Spleen (tissue), 11 donors: ENCODE measurements around the gene FERMT1. TPM values are rescaled to one million over a fixed set of nuclear protein-coding genes. Genes with fewer than 3 reads are reported as not detected.

Experiments used
- DNase-seq: peaks from one replicate; pipeline ENCODE4 v3.0.0-alpha.2; 2020
- H3K27ac ChIP-seq, 8 donors: fragments of 200-600 bp; sonication (generic) in 7 of 8; 1 replicate in 4 of 8; 2 replicates in 4 of 8; pipeline versions ENCODE4 v1.5.0 to v1.8.0; 2016 to 2021; ENCODE audit warnings: inconsistent platforms in 4 of 8, mild to moderate bottlenecking in 4 of 8, moderate library complexity in 1 of 8
- H3K27me3 ChIP-seq, 7 donors: fragments of 200-600 bp; sonication (generic) in 6 of 7; replicated peaks in 1 of 7; 1 replicate in 4 of 7; 2 replicates in 3 of 7; pipeline versions ENCODE4 v1.5.0 to v1.8.0; 2016 to 2021; ENCODE audit warnings: inconsistent platforms in 3 of 7, mild to moderate bottlenecking in 1 of 7
- H3K36me3 ChIP-seq, 6 donors: fragments of 200-600 bp; sonication (generic) in 5 of 6; 1 replicate in 4 of 6; 2 replicates in 2 of 6; pipeline versions ENCODE4 v1.5.0 to v1.8.0; 2016 to 2021; ENCODE audit warnings: inconsistent platforms in 2 of 6
- H3K4me1 ChIP-seq, 6 donors: fragments of 200-600 bp; sonication (generic) in 5 of 6; 1 replicate in 3 of 6; 2 replicates in 3 of 6; pipeline versions ENCODE4 v1.5.0 to v1.8.0; 2016 to 2021; ENCODE audit warnings: inconsistent platforms in 3 of 6
- H3K4me3 ChIP-seq, 8 donors: fragments of 200-600 bp; sonication (generic) in 7 of 8; 1 replicate in 4 of 8; 2 replicates in 4 of 8; pipeline versions ENCODE4 v1.5.0 to v1.8.0; 2016 to 2021; ENCODE audit warnings: inconsistent platforms in 4 of 8, mild to moderate bottlenecking in 4 of 8, moderate library complexity in 2 of 8
- H3K9me3 ChIP-seq, 8 donors: fragments of 200-600 bp; sonication (generic) in 7 of 8; 1 replicate in 4 of 8; 2 replicates in 4 of 8; pipeline versions ENCODE4 v1.5.0 to v1.8.0; 2016 to 2021; ENCODE audit warnings: inconsistent platforms in 4 of 8
- POLR2A ChIP-seq, 3 donors: fragments of 450-650 bp; IDR thresholded peaks; one replicate each; pipeline ENCODE4 v1.5.1; 2017; ENCODE audit warnings: antibody characterized with exemption in 3 of 3, mild to moderate bottlenecking in 1 of 3
- POLR2AphosphoS5 ChIP-seq, 3 donors: sonication (generic); formaldehyde crosslinking; IDR thresholded peaks; one replicate each; pipeline ENCODE4 v1.5.1; 2017; ENCODE audit warnings: antibody characterized with exemption in 3 of 3
- WGBS, 5 donors: extraction: QIAGEN DNeasy Blood & Tissue Kit in 3 of 5; methylation state at CpG; one replicate each; pipeline versions ENCODE4 v1.1.5 to v1.1.7; 2013 to 2018; 5-methylcytosine and 5-hydroxymethylcytosine counted together
- intact Hi-C: fragments of 100-400 bp; cut with DNase I; formaldehyde crosslinking; loops from one replicate; pipeline ENCODE4 v1.15.0; 2023; ENCODE audit warnings: low total_unique reads
- polyA plus RNA-seq, 3 donors: library from polyadenylated mRNA; stranded (reverse); fragments of 200-250 nt; gene quantifications; one replicate each; pipeline ENCODE4 v1.2.1, GENCODE V29; 2013
- total RNA-seq, 7 donors: library from RNA; depleted of rRNA in 3 of 7; stranded (reverse); fragments of >200 nt in 3 of 7; fragmentation: NEBNext Ultra II Directional in 4 of 7; extraction: Animal tissue kit (Norgen Biotek cat#: 25700) in 4 of 7; gene quantifications; one replicate each; pipeline versions ENCODE4 v1.1.0 to v1.2.1, GENCODE V29; 2016 to 2021
- TF ChIP-seq, protein P1 (sequence below), 11 experiments: fragments of 200-600 bp in 7 of 11; fragments of 450-650 bp in 4 of 11; sonication (generic) in 4 of 11; IDR thresholded peaks in 8 of 11; conservative IDR thresholded peaks in 3 of 11; 1 replicate in 7 of 11; 2 replicates in 4 of 11; pipeline versions ENCODE4 v1.4.0 to v1.8.0; 2016 to 2021; ENCODE audit warnings: antibody characterized with exemption in 11 of 11, inconsistent platforms in 4 of 11, mild to moderate bottlenecking in 1 of 11
- donor health status: healthy with polysubstance abuse.
- donor health status: DM: no; HTN: no; CAD: no; lungs with moderate emphysema.
- donor health status: DM: no; HTN: no; CAD: no.
- donor health status: Bipolar disorder and iron deficiency.
- donor health status: healthy.
- donor health status: DM: no; HTN: no; CAD: no.
- donor health status: DM: yes; HTN: yes; CAD: no.

FERMT1 gene
- total and polyA plus RNA-seq, 10 donors: 0.06 to 1.3 (median 0.33) TPM

DNA sequence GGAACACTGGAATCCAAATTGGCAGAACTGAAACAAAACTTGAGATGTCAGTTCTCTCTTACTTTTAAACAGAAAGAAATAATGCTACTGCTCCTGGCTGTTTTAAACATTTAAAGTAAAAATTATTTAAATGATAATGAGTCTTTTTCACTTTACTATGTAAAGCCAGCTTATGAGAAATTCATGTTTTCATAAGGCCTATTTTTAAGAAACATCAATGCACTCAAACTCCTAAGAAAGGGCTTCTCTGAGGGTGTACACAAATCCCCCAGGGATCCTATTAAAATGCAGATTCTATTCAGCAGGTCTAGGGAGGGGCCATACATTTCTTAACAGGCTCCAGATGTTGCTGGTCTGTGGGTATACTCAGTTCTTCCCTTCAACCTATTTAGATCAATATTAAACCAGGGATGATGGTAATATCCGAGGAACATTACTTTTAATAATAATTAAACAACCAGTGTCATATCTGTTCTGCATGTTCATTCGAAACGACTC, 2.3 kb downstream of the FERMT1 start:
- H3K27me3 ChIP-seq: peaks cover 0 to 61% (median 27%) of the 10 kb centered on the region in 7 donors
- peaks cover 0 to 5% (median under 1%) of the 10 kb centered on the region in 8 donors for H3K9me3 ChIP-seq
- H3K4me1 ChIP-seq: peaks cover 0 to 18% (median 14%) of the 10 kb centered on the region in 6 donors
- TF ChIP-seq, protein P1, sequence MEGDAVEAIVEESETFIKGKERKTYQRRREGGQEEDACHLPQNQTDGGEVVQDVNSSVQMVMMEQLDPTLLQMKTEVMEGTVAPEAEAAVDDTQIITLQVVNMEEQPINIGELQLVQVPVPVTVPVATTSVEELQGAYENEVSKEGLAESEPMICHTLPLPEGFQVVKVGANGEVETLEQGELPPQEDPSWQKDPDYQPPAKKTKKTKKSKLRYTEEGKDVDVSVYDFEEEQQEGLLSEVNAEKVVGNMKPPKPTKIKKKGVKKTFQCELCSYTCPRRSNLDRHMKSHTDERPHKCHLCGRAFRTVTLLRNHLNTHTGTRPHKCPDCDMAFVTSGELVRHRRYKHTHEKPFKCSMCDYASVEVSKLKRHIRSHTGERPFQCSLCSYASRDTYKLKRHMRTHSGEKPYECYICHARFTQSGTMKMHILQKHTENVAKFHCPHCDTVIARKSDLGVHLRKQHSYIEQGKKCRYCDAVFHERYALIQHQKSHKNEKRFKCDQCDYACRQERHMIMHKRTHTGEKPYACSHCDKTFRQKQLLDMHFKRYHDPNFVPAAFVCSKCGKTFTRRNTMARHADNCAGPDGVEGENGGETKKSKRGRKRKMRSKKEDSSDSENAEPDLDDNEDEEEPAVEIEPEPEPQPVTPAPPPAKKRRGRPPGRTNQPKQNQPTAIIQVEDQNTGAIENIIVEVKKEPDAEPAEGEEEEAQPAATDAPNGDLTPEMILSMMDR (IDR thresholded peaks at IDR 0.05 in 8 of 11, conservative IDR thresholded peaks at IDR 0.05 in 3 of 11): no peak
- TF ChIP-seq POLR2A (IDR thresholded peaks at IDR 0.05) (no peak), POLR2AphosphoS5 (IDR thresholded peaks at IDR 0.05) (no peak)
- no peak overlapping the region for H3K4me3 ChIP-seq
- WGBS, 5 donors: 85 to 95% (median 89%) methylated on average over 3 of the region's 3 CpGs
- intact Hi-C loops: no loop called here
- H3K27ac ChIP-seq: no peak overlapping the region
- H3K36me3 ChIP-seq: no peaks in the 10 kb centered on the region
- DNase-seq: no peak

DNA sequence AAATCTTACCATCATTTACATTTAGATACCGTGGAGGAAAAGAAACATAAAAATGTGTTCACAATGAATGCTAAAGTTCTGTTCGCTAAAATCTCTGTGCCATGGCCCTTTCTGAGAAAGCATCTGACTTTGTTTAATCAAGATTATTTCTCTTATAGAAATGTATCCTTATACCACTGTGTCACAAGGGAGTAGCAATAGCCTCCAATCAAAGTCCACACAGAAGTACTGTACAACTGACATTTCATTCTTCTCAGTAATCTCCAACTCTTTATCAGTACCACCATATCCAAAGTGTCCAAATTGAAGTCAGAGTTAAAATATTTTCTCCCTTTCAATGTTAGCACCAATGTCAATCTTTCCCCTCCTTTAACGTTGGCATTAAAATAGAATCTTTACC, 6.1 kb downstream of the FERMT1 start:
- H3K27ac ChIP-seq: no peak overlapping the region
- peaks cover 0 to 25% (median 6%) of the 10 kb centered on the region in 7 donors for H3K27me3 ChIP-seq
- DNase-seq: no peak
- H3K4me1 ChIP-seq: no peaks in the 10 kb centered on the region
- H3K9me3 ChIP-seq: peaks cover 0 to 35% (median 29%) of the 10 kb centered on the region in 8 donors
- 89 to 96% (median 90%) methylated on average over 3 of the region's 3 CpGs for WGBS, 5 donors
- no peak overlapping the region for H3K4me3 ChIP-seq
- intact Hi-C loops: no loop called here
- no peak for TF ChIP-seq POLR2AphosphoS5 (IDR thresholded peaks at IDR 0.05)
- TF ChIP-seq, protein P1 (IDR thresholded peaks at IDR 0.05 in 8 of 11, conservative IDR thresholded peaks at IDR 0.05 in 3 of 11): no peak
- TF ChIP-seq POLR2A (IDR thresholded peaks at IDR 0.05): no peak
- H3K36me3 ChIP-seq: no peaks in the 10 kb centered on the region

DNA sequence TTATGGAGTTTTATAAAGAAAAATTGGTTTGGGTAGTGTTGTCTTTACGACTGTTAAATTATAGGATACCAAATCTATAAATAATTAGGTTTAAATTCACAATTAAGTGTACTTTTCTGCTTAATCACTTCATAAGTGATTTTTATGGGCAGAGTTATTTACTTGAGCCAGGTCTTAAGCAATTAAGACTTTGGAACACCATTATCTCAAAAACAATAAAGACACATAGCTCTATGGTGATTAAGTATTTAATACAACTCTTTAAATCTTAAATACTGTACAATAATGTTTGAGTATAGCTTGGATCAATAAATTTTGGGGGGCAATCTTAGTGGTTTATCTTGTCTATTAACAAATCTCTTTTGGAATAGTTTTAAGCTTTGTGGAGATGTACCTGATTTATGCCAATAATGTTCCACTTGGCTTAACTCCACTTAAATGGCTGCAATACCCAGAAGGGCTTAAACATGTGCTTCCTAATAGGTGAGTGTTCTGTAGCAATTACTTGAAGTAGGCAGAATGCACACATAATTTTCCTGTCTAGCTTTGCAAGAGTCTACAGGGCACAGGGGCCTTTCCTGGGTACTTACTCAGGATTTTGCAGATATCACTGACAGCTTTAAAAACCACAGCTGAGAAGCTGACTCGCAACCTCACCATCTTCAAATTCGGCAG, 7.5 kb downstream of the FERMT1 start:
- H3K27me3 ChIP-seq: peaks cover 0 to 11% (median 0%) of the 10 kb centered on the region in 7 donors
- TF ChIP-seq POLR2AphosphoS5 (IDR thresholded peaks at IDR 0.05): no peak
- TF ChIP-seq, protein P1 (IDR thresholded peaks at IDR 0.05 in 8 of 11, conservative IDR thresholded peaks at IDR 0.05 in 3 of 11): no peak
- TF ChIP-seq POLR2A (IDR thresholded peaks at IDR 0.05): no peak
- no peaks in the 10 kb centered on the region for H3K36me3 ChIP-seq
- intact Hi-C loops: no loop called here
- WGBS, 5 donors: 87 to 100% (median 93%) methylated on average over 3 of the region's 3 CpGs
- peaks cover 0 to 35% (median 29%) of the 10 kb centered on the region in 8 donors for H3K9me3 ChIP-seq
- no peak overlapping the region for H3K27ac ChIP-seq
- no peak for DNase-seq
- H3K4me1 ChIP-seq: no peaks in the 10 kb centered on the region
- H3K4me3 ChIP-seq: no peak overlapping the region

DNA sequence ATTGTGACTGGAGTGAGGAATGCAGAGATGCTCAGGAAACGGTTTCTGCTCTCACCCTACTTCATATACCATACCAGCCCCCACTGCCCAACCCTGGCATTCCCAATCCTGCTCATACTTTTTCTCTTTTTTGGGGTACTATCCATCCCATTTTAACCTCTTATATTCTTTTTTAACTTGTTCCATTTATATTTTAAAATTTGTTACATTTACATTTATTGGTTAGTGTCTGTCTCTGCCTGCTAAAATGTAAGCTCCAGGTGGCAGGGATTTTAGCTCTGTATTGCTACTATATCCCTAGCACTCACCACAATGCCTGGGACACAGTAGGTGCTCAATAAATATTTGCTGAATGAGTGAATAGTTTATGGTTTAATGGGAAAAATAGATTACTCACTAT, 8.1 kb downstream of the FERMT1 start:
- WGBS, 5 donors: 47 to 88% (median 59%) methylated on average over 1 of the region's 1 CpG
- TF ChIP-seq POLR2A (IDR thresholded peaks at IDR 0.05) (no peak), POLR2AphosphoS5 (IDR thresholded peaks at IDR 0.05) (no peak)
- TF ChIP-seq, protein P1 (IDR thresholded peaks at IDR 0.05 in 8 of 11, conservative IDR thresholded peaks at IDR 0.05 in 3 of 11): no peak

More for the DNA sequence above, 8.1 kb downstream of the FERMT1 start:
- no peak for DNase-seq
- no peak overlapping the region for H3K4me3 ChIP-seq
- H3K9me3 ChIP-seq: peaks cover 0 to 35% (median 29%) of the 10 kb centered on the region in 8 donors
- intact Hi-C loops: no loop called here
- no peaks in the 10 kb centered on the region for H3K4me1 ChIP-seq
- H3K27ac ChIP-seq: no peak overlapping the region
- H3K36me3 ChIP-seq: no peaks in the 10 kb centered on the region
- peaks cover 0 to 7% (median 0%) of the 10 kb centered on the region in 7 donors for H3K27me3 ChIP-seq
